ENCODE data around the gene EHHADH. TPM values are rescaled to one million over a fixed set of nuclear protein-coding genes. Genes with fewer than 3 reads are reported as not detected.

EHHADH gene
- total and polyA plus RNA-seq, 8 donors, result 2.6 to 10.4 (median 6.8) TPM

DNA sequence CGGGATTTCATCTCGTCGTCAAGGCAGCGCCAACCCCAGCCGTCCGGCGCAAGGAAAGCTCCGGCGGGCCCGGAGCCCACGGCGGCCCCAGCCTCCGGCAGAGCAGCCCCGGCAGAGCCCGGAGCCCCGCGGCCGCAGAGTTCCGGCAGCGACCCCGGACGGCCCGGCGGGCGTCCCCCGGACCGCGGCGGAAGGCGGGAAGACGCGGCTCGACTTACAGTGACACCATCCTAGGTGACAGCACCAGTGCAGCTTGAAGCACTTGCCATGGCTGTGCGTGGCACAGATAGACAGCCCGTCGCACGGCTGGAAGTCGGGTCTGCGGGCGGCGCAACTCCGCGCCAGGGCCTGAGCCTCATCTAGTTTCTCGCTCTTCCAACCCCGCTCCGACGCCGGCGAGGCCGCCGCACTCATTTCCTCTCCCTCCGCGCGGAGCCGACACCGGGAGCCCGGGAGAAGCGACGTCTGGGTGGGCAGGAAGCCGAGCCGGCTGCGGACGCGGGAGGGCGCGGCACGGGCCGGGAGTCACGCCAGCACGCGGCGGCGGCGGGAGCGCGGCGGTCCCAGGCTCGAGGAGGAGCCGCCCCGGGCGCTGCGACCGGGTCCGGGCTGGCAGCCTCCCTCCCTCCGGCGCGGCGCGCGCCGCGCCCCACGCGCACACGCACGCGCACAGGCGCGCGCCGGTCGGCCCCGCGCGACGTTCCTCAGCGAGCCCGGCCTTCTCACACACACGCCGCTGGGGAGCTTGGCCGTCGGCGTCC is 101.3 kb downstream of the EHHADH start, which contains the start of gene C3orf70:
Gene C3orf70 (minus strand): TSS at position 651 of the 761 bp plus-strand sequence. CDS start 237 bp downstream, at position 414.
- TF ChIP-seq, protein P1, sequence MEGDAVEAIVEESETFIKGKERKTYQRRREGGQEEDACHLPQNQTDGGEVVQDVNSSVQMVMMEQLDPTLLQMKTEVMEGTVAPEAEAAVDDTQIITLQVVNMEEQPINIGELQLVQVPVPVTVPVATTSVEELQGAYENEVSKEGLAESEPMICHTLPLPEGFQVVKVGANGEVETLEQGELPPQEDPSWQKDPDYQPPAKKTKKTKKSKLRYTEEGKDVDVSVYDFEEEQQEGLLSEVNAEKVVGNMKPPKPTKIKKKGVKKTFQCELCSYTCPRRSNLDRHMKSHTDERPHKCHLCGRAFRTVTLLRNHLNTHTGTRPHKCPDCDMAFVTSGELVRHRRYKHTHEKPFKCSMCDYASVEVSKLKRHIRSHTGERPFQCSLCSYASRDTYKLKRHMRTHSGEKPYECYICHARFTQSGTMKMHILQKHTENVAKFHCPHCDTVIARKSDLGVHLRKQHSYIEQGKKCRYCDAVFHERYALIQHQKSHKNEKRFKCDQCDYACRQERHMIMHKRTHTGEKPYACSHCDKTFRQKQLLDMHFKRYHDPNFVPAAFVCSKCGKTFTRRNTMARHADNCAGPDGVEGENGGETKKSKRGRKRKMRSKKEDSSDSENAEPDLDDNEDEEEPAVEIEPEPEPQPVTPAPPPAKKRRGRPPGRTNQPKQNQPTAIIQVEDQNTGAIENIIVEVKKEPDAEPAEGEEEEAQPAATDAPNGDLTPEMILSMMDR (IDR thresholded peaks at IDR 0.05), result no peak
- Histone ChIP-seq H3K36me3 (no peaks in the 10 kb centered on the region), H3K9me3 (no peaks in the 10 kb centered on the region), H3K4me1 (peaks cover 0 to 3% (median 0%) of the 10 kb centered on the region in 3 donors), H3K27ac (no peak within 1 kb of the TSS), H3K4me3 (peak within 1 kb of the TSS; percentile 37 to 62 (median 50)), H3K27me3 (peaks cover 0 to 28% (median 5%) of the 10 kb centered on the region in 4 donors)
- intact Hi-C loops (cut with DNase I), result no loop called here
- DNase-seq (peak in 5 of 6 donors; percentile 20 to 76 (median 56)), FAIRE-seq (no peak), ATAC-seq (peak; percentile 54 to 84 (median 78))
- WGBS, 2 donors, result 1 to 2% methylated on average over 74 to 113 of the region's 113 CpGs

DNA sequence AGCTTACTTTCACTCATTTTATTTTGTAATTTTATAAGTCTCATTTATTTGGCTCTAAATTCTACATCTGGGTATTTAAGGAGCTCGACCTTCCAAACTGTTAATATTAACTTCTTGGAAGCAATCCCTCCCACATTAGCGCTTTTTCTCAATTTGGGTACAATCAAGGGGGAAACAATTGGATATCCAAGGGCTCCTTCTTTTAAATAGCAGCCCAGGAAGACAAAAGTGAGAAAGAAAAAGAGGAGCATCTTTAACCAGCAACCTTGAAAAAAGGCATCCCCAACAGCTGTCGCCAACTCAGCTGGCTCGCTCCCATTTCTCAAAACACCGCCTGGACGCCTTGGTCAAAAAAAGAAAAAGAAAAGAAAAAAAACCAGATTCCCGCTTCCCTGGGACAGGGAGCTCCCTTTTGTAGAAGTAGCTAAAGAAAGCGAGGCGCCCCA is 101.9 kb downstream of the EHHADH start:
- no peak overlapping the region for H3K27ac ChIP-seq
- 9 to 10% methylated on average over 9 of the region's 9 CpGs for WGBS, 2 donors

GRCh38 chr3:185151101-185151963 is 102.5 kb downstream of the EHHADH start:
- WGBS, 2 donors, result 36 to 53% methylated on average over 8 of the region's 8 CpGs
- peaks cover 0 to 39% (median 5%) of the 10 kb centered on the region in 4 donors for H3K27me3 ChIP-seq
- no peaks in the 10 kb centered on the region for H3K9me3 ChIP-seq
- peaks cover 0 to 3% (median 0%) of the 10 kb centered on the region in 3 donors for H3K4me1 ChIP-seq
- DNase-seq (no peak), FAIRE-seq (no peak), ATAC-seq (no peak)
- TF ChIP-seq, protein P1 (IDR thresholded peaks at IDR 0.05), result no peak
- H3K27ac ChIP-seq, result no peak overlapping the region
- no peak overlapping the region for H3K4me3 ChIP-seq
- intact Hi-C loops (cut with DNase I), result no loop called here
- H3K36me3 ChIP-seq, result no peaks in the 10 kb centered on the region

More for the DNA sequence above, 101.9 kb downstream of the EHHADH start:
- no peaks in the 10 kb centered on the region for H3K9me3 ChIP-seq
- H3K4me1 ChIP-seq, result peaks cover 0 to 3% (median 0%) of the 10 kb centered on the region in 3 donors
- peak overlapping the region; percentile 37 to 62 (median 50) for H3K4me3 ChIP-seq
- intact Hi-C loops (cut with DNase I), result no loop called here
- H3K27me3 ChIP-seq, result peaks cover 0 to 34% (median 5%) of the 10 kb centered on the region in 4 donors
- no peaks in the 10 kb centered on the region for H3K36me3 ChIP-seq
- peak in 1 of 4 donors; percentile 21 for ATAC-seq
- DNase-seq, result no peak
- FAIRE-seq, result no peak
- TF ChIP-seq, protein P1 (IDR thresholded peaks at IDR 0.05), result no peak

- H3K36me3 ChIP-seq, result no peaks in the 10 kb centered on the region
- TF ChIP-seq, protein P1 (IDR thresholded peaks at IDR 0.05), result no peak
- no peak overlapping the region for H3K4me3 ChIP-seq
- WGBS, 2 donors, result 79 to 85% methylated on average over 1 of the region's 1 CpG
- intact Hi-C loops (cut with DNase I), result no loop called here
- no peak for DNase-seq
- no peak for ATAC-seq
- no peak for FAIRE-seq
- H3K27ac ChIP-seq, result no peak overlapping the region
- peaks cover 0 to 39% (median 5%) of the 10 kb centered on the region in 4 donors for H3K27me3 ChIP-seq
- H3K9me3 ChIP-seq, result no peaks in the 10 kb centered on the region
- peaks cover 0 to 3% (median 0%) of the 10 kb centered on the region in 3 donors for H3K4me1 ChIP-seq
Measured at GRCh38 chr3:185150561-185150960, 103.3 kb downstream of the EHHADH start.
